HG03432 (cell line): ENCODE results near the gene CRYL1.

Source experiments
- ATAC-seq: cut with Tn5 transposase; IDR thresholded peaks from one replicate; pipeline ENCODE4 v1.9.1; 2021; ENCODE audit warnings: mild to moderate bottlenecking, moderate library complexity; ENCODE audit not compliant: unreplicated experiment

Gene CRYL1

GRCh38 chr13:20402881-20403280 is 122.8 kb downstream of the CRYL1 start:
- no peak for ATAC-seq

DNA sequence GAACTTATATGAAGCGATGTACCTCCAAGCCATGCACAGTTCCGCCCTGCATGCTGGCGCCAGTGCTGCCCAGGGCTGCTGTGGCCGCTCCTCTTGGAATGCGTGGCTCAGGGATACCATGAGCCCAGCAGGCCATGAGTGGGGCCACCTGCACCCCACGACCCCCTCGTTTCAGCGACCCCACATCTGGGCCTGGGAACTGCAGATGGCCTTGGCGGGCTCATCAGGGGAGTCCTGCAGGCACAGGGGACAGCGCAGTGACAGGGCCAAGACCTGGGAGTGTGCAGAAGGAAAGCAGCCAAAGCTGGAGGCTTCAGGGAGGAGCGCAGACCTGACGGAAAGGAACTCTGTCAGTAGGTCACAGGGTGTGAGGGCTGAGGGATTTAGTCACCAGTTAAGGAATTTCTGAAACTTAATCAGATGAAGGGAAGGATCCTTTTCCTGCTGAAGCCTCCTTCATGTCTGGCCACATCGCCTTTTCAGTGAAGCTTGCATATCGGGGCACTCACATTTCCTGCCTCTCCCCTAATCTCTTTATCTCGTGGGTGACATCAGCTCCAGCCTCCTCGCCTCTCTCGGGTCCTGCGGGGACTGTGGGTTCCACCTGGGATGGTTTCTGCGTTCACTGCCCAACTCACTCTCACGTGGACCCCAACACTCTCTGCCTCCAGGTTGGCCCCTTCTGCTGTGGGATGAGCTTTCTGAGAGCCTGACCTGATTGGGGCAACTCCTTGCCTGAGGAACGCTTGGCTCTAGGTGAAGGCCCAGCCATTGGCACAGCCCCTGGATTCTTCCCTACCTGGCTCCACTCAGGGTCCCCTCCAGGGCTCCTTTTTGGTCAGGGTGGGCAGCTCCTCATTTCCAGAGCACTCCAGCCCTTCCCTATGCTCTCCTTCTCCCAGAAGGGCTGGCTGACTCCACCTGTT is 123.5 kb downstream of the CRYL1 start:
- no peak for ATAC-seq

DNA sequence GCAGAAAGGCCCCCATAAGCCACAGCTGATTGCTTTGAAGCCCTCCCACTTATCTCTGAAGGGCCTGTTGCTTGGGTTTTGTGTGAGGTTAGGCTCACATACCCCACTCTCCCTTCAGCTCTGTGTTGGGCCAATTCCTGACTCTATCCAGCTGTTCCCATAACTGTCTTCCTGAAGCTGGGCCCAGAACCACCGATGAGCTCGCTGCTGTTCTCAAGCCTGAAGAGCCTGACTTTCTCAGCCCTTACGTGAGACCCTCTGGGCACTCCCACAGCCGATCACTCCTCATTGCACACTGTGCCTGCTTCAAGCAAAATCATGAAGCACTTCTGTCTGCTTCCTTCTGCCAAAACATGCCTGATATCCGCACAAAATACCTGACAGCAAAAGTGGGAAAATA is 124.1 kb downstream of the CRYL1 start:
- ATAC-seq = no peak

DNA sequence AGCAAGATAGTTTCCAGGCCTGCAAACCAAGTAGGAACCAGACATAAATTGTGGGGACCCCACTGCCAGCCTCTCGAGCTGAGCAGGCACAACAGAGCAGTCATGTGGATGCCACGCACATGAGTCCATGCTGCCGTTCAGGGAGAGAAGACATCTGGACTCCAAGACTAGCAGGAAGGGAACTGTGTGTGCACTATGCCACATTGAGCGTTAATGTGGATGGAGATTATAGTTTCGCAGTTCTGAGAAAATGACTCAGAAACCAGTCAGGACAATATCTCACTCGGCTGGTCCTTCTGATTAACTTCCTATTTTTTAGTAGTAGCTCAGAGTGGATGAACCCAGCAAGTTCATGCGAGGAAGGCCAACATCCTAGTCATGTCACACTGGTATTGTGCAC is 124.9 kb downstream of the CRYL1 start:
- ATAC-seq = no peak

DNA sequence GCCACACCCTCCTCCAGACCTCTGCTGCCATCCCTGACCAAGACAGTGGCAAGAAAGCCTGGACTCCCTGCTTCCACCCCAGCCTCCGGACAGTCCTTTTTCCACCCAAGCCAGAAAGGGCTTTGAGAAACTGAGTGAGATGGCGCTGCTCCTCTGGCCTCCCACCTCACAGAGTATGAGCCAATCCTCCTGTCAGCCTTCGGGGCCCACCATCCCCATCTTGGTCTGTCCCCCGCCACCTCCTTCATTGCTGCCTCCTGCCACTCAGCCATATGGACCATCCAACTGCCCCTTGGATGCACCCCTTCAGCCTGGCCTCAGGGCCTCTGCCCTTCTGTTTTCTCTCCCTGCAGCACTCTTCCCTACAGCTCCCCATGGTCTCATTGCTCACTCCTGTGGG is 125.7 kb downstream of the CRYL1 start:
- ATAC-seq = no peak

GRCh38 chr13:20399515-20399914 is 126.1 kb downstream of the CRYL1 start:
- ATAC-seq = no peak

GRCh38 chr13:20398459-20398858 is 127.2 kb downstream of the CRYL1 start:
- no peak for ATAC-seq

DNA sequence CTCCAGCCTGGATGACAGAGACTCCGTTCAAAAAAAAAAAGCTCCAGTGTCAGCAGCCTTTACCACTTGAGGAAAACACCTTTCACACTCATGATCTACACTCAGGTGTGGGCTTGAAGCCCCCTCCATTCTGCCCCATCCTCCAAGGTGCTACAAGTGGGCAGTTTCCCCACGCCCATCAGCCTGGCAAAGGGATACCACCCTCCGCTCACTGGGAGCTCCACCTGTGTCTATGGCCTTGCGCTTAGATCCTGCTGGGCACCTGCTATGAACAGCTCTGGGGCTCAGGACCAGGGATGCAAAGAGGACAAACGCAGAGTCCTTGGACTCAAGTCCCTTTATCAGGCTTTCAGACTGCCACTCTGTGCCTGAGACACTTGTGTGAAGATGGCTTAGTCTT is 127.8 kb downstream of the CRYL1 start:
- ATAC-seq = no peak

- ATAC-seq = no peak
Observed at GRCh38 chr13:20395061-20395916, 130.4 kb downstream of the CRYL1 start.

GRCh38 chr13:20394506-20394905 is 131.2 kb downstream of the CRYL1 start:
- no peak for ATAC-seq

DNA sequence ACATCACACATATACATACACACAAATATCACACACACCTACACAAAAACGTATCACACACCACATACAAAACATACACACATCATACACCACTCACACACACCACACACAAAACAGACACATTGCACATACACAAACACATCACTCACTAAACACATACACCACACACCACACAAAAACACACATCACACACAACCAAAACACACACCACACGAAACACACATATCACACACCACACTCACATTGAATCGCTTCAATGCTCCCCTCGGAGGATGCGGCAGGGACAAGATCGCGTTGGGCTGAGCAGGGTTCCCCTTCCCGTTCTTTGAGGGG is 131.5 kb downstream of the CRYL1 start:
- ATAC-seq = no peak

DNA sequence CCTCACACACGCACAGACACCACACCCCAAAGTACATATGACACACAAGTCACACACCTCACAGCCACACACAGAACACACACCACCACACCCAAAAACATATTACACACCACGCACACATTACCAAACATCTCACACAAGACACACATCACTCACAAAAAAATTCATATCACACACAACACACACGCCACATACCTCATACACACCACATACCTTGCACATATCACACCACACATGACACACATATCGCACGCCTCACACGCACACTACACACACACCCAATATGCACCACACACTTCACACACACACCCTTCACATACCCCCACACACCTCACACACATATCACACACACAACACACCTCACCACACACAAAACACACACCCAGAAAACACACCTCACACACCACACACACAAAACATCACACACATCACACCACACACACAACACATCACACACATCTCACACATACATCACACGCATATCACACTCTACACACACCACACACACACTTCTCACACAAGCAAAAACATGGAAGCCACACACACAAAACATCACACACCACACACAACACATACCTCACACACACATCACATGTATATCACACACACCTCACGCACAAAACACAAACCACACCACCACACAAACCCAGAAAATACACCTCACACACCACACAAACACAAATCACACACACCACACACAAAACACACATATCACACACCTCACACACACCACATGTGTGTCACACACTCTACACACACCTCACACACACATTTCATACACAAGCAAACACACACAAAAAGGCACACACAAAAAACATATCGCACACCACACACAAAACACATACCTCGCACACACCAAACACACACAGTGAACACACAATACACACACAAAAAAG is 132.1 kb downstream of the CRYL1 start:
- ATAC-seq = no peak

- no peak for ATAC-seq
Observed at GRCh38 chr13:20392530-20392929, 133.1 kb downstream of the CRYL1 start.

GRCh38 chr13:20391597-20392452 is 133.8 kb downstream of the CRYL1 start:
- no peak for ATAC-seq

DNA sequence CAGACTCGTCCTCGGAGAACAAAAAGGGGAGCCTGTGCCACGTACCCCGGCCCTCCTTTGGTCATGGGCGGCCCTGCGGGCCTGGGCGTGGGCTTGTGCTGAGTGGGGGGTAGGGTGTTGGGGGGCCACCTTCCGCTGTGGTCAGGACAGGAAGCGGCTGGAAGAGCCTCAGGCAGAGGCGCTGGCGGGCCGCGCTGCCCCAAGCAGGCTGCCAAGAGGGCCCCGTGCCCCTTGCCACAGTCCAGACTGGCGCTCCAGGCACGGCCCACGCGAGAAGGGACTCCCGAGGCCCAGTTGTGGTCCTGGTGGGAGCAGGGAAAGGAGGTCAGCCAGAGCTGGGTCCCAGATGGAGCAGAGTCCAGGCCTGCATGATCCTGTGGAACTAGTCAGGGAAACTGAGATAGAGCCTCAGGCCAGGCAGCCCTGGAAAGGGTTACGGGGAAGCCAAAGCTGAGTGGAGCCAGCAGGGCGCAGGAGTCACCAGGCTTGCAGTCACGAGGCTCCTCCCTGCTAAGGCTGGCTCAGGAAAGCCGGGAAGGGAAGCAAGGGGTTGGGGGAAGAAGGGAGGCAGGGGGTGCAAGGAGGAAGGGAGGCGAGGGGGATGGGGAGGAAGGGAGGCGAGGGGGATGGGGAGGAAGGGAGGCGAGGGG is 135.0 kb downstream of the CRYL1 start:
- no peak for ATAC-seq

DNA sequence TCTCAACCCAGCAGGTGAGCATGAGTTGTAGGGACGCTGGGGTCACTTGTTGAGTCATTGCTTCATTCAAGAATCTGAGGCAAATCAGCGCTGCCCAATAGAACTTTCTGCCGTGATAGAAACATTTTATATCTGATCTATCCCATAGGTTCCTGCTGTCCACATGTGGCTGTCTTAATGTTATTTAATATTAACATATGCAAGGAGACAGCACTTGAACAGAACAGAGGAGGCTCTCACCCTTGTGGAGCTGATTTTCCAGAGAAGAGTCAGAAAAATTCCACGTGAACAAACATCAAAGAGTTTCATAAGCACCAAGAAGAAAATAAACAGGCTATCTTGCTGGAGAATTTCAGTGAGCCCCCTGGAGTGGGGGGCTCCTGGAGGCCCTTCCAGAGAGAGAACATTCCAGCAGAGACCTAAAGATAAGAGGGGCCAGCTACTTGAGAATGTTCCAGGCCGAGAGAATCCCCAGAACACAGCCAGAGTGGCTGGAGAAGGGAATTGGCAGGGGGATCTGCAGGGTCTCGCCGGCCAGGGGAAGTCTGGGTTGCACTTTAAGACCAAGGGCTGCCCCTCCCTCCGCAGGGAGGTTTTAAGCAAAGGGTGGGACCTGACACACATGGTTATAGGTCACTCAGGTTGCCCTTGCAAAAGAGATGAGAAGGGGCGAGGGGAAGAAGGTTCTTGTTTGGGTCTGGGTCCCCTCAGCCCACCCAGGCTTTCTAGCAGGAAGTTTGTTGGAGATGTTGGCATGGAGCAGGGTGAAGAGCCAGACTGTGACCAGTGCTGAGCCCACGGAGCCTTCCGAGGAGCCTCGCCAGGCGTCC is 135.7 kb downstream of the CRYL1 start:
- no peak for ATAC-seq

DNA sequence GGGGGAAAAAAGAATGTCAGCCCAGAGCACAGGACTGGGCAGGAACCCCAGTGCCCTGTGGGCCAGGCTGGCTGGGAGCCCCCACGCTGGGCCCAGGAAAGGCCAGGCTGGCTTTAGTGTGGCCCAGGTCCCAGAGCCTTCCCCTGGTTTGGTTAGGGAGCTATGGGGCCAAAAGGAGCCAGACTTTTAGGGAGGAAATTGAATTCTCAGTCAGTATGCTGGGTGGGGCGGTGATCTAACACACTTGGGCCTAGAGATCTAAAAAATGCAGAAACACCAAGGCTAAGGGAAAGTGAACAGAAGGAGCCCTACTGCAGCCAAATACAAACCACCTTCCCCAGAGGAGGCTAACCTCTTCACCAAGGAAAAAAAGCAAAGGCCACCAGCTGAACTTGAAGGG is 137.5 kb downstream of the CRYL1 start:
- ATAC-seq = no peak

DNA sequence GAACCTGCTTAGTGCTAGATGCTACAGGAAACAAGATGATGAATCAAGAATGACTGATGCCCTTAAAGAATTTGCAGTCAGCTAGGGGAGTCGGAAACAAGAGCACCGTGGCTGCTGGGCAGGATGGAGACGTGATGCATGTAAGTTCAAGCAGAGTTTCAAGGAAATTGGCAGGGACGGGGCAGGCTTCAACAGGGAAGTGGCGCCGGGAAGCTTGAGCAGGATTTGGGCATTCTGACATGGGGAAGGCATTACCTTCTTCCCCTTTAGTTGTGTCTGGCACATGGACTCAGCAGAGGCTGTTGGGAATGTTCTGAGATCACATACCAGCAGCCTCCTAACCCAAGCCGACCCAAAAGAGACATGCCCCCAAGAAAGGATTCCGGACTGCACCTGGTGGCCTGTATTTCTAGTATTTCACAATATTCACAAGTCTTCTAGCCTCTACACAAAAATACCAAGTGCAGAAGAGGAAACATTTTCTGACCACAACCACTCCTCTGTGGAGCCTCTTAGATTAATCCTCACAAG is 138.2 kb downstream of the CRYL1 start:
- ATAC-seq = no peak
